ENCODE measurements around the gene PPP2R2C. TPM values are rescaled to one million over a fixed set of nuclear protein-coding genes. Genes with fewer than 3 reads are reported as not detected.

The PPP2R2C gene
- total RNA-seq, 1 experiment from 2014 or later = 32.9 TPM

DNA sequence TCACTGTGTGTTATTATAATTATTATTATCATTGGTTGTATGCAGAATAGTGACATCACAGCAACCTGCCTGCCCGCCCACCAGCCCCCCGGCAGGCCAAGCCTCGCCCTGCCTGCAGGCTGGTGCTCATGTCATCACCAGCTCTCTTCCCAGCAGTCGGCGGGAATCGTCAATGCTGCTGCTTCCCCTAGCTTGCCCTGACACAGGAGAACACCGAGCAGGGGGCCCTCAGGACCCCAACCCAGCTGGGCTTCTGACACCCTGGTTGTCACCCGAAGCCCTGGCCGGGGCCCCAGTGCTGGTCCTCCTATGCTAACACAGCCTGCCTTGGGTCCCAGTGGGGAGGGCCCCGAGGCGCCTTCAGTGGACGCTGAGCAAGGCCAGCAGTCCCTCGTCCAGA lies 100.6 kb downstream of the PPP2R2C start (continued):
- TF ChIP-seq, protein P1, sequence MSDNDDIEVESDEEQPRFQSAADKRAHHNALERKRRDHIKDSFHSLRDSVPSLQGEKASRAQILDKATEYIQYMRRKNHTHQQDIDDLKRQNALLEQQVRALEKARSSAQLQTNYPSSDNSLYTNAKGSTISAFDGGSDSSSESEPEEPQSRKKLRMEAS (IDR thresholded peaks at IDR 0.05) = no peak
- TF ChIP-seq CEBPB (IDR thresholded peaks at IDR 0.05; ENCODE audit: low read depth) (no peak), EZH2 (IDR thresholded peaks at IDR 0.05) (no peak), TCF7L2 (IDR thresholded peaks at IDR 0.05; ENCODE audit: borderline replicate concordance, extremely low read depth, insufficient read depth, insufficient read length) (no peak), YY1 (IDR thresholded peaks at IDR 0.05; ENCODE audit: extremely low read depth, insufficient replicate concordance, low read depth, low read length) (no peak), POLR2A (IDR thresholded peaks at IDR 0.05; ENCODE audit: borderline replicate concordance, extremely low read depth, insufficient read depth, insufficient read length) (no peak), POLR2AphosphoS5 (IDR thresholded peaks at IDR 0.05; ENCODE audit: low read depth, low read length) (no peak), EZH2phosphoT487 (IDR thresholded peaks at IDR 0.05; ENCODE audit: borderline replicate concordance) (no peak), EGR1 (IDR thresholded peaks at IDR 0.05; ENCODE audit: low read depth) (no peak)

DNA sequence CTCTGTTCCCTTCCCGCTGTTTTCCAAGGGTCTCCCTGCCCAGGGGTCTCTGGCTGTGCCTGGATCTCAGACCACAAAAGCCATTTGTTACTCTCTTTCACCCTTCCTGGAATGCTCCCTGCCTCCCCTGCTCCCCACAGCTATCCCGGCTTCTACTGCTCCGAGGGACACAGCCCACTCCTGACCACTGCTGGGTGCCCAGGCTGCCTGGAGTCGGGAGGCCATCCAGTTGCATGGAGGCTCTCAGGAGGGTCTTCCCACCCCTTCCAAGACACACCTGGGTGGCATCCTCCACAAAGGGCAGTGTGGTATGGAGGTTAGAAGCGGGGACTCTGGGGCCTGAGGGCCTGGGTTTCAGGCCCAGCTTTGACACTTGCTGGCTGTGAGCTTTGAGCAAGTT lies 101.1 kb downstream of the PPP2R2C start:
- H2AFZ ChIP-seq (ENCODE audit: low read depth, low read length, poor library complexity, severe bottlenecking) = no peak overlapping the region
- no peak for DNase-seq (ENCODE audit: low read depth, low spot score)
- ChIA-PET POLR2A (no interaction called here), RAD21 (ENCODE audit: low non-redundant PET in 1 of 2, low total read pairs in 2 of 2, uncharacterized antibody in 2 of 2, unreplicated experiment in 2 of 2) (no interaction called here), CTCF (no interaction called here)
- ATAC-seq = no peak
- H3K4me1 ChIP-seq (ENCODE audit: control insufficient read depth in 1 of 2, insufficient read depth in 2 of 2, low read length in 2 of 2) = no peaks in the 10 kb centered on the region
- no peak overlapping the region for H3K4me3 ChIP-seq (replicated peaks in 1 of 2; ENCODE audit: low read depth in 1 of 2, low read length in 2 of 2)
- no peaks in the 10 kb centered on the region for H4K20me1 ChIP-seq (ENCODE audit: insufficient read depth)
- TF ChIP-seq EZH2 (IDR thresholded peaks at IDR 0.05) (no peak), POLR2A (IDR thresholded peaks at IDR 0.05; ENCODE audit: borderline replicate concordance, extremely low read depth, insufficient read depth, insufficient read length) (no peak)
- peaks cover 7% of the 10 kb centered on the region; the same call in 1 of the 2 replicates for H3K27me3 ChIP-seq (ENCODE audit: insufficient read depth, low read length)
- H3K4me2 ChIP-seq (ENCODE audit: low read length) = no peak overlapping the region
- no TSS peak for BruUV-seq (replicated peaks)
- no peak overlapping the region for H3K27ac ChIP-seq (ENCODE audit: low read depth, low read length)
- no peaks in the 10 kb centered on the region for H3K79me2 ChIP-seq (ENCODE audit: insufficient read depth, low read length)
- no peak overlapping the region for H3K9ac ChIP-seq (ENCODE audit: low read length)
- no peaks in the 10 kb centered on the region for H3K9me3 ChIP-seq (ENCODE audit: control insufficient read depth in 1 of 2, insufficient read depth in 1 of 2, low read depth in 1 of 2, low read length in 2 of 2)
- peaks cover 0 to 5% of the 10 kb centered on the region in 2 experiments; a peak in 1 of 4 replicates for H3K36me3 ChIP-seq (ENCODE audit: control insufficient read depth in 1 of 2, insufficient read depth in 2 of 2, low read length in 2 of 2)
- no peaks in the 10 kb centered on the region for H3K9me2 ChIP-seq (ENCODE audit: insufficient read depth)
- intact Hi-C loops (cut with micrococcal nuclease) = no loop called here

Data from HCT116 (cell line).